OCI-LY7 (cell line): Measurements from ENCODE around the gene MAMDC2.

ENCODE experiments used
- EZH2phosphoT487 ChIP-seq: fragments of 200-600 bp; sonication (generic); IDR thresholded peaks from 2 replicates; pipeline ENCODE4 v1.6.1; 2018; ENCODE audit warnings: low read depth, borderline replicate concordance, mild to moderate bottlenecking, mixed run types, antibody characterized with exemption, low read length, moderate library complexity, mixed read lengths
- TF ChIP-seq, protein P1 (sequence below): fragments of 200-600 bp; sonication (generic); conservative IDR thresholded peaks from 2 replicates; pipeline ENCODE4 v1.5.1; 2014; ENCODE audit warnings: mild to moderate bottlenecking, antibody characterized with exemption, low read length, moderate library complexity, mixed read lengths

DNA sequence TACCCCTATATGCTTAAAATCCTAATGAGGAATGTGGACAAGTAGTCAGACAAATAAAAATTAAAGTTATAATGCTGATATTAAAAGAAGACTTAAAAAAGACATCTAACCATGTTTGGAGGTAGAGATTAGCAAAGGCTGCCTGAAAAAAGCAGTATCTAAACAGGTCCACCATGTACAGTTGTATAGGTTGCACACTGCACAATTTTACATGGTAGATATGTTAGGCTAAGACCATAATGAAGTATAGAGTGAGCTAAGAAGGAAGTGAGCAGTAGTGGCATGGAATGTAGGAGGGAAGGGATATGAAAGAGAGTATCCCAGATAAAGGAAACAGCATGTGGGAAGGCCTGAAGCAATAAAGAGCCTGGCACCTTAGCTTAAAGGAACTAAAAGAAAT lies 51.1 kb downstream of the MAMDC2 start:
- TF ChIP-seq, protein P1, sequence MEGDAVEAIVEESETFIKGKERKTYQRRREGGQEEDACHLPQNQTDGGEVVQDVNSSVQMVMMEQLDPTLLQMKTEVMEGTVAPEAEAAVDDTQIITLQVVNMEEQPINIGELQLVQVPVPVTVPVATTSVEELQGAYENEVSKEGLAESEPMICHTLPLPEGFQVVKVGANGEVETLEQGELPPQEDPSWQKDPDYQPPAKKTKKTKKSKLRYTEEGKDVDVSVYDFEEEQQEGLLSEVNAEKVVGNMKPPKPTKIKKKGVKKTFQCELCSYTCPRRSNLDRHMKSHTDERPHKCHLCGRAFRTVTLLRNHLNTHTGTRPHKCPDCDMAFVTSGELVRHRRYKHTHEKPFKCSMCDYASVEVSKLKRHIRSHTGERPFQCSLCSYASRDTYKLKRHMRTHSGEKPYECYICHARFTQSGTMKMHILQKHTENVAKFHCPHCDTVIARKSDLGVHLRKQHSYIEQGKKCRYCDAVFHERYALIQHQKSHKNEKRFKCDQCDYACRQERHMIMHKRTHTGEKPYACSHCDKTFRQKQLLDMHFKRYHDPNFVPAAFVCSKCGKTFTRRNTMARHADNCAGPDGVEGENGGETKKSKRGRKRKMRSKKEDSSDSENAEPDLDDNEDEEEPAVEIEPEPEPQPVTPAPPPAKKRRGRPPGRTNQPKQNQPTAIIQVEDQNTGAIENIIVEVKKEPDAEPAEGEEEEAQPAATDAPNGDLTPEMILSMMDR: no peak
- TF ChIP-seq EZH2phosphoT487: no peak
